Heart left ventricle (tissue), 16 donors: ENCODE data around the gene EPM2AIP1. TPM values are rescaled to one million over a fixed set of nuclear protein-coding genes. Genes with fewer than 3 reads are reported as not detected.

Experiments used
- ATAC-seq, 4 donors: fragments of 200-7000 bp; cut with Tn5 transposase; one replicate each; pipeline ENCODE4 v1.9.1; 2020 to 2022; ENCODE audit warnings: moderate library complexity in 4 of 4, mild to moderate bottlenecking in 3 of 4, moderate number of reproducible peaks in 1 of 4
- DNase-seq, 5 donors: peaks; one replicate each; pipeline ENCODE4 v3.0.0-alpha.2; 2020
- H3K27ac ChIP-seq, 12 donors: fragments of 200-600 bp; sonication (generic) in 4 of 12; one replicate each; pipeline versions ENCODE4 v1.5.0 to v1.8.0; 2016 to 2022; ENCODE audit warnings: mild to moderate bottlenecking in 2 of 12
- H3K27me3 ChIP-seq, 9 donors: fragments of 200-600 bp; sonication (generic) in 2 of 9; one replicate each; pipeline versions ENCODE4 v1.5.1 to v1.8.0; 2016 to 2022; ENCODE audit warnings: mild to moderate bottlenecking in 3 of 9
- H3K36me3 ChIP-seq, 9 donors: fragments of 200-600 bp; sonication (generic) in 2 of 9; one replicate each; pipeline versions ENCODE4 v1.5.0 to v1.8.0; 2018 to 2022; ENCODE audit warnings: mild to moderate bottlenecking in 2 of 9
- H3K4me1 ChIP-seq, 12 donors: fragments of 200-600 bp; sonication (generic) in 4 of 12; one replicate each; pipeline versions ENCODE4 v1.5.0 to v1.8.0; 2016 to 2022; ENCODE audit warnings: mild to moderate bottlenecking in 3 of 12
- H3K4me3 ChIP-seq, 12 donors: fragments of 200-600 bp; sonication (generic) in 4 of 12; one replicate each; pipeline versions ENCODE4 v1.5.0 to v1.8.0; 2017 to 2022; ENCODE audit warnings: mild to moderate bottlenecking in 9 of 12, moderate library complexity in 4 of 12
- H3K9me3 ChIP-seq, 12 donors: fragments of 200-600 bp; sonication (generic) in 4 of 12; one replicate each; pipeline versions ENCODE4 v1.5.0 to v1.8.0; 2016 to 2022; ENCODE audit warnings: mild to moderate bottlenecking in 1 of 12
- POLR2A ChIP-seq, 2 donors: fragments of 450-650 bp; IDR thresholded peaks; one replicate each; pipeline ENCODE4 v1.6.1; 2017; ENCODE audit warnings: antibody characterized with exemption in 2 of 2, mild to moderate bottlenecking in 2 of 2, moderate library complexity in 2 of 2
- WGBS, 4 donors: extraction: QIAGEN DNeasy Blood & Tissue Kit in 2 of 4; methylation state at CpG; one replicate each; pipeline versions ENCODE4 v1.1.5 to v1.1.7; 2013 to 2018; 5-methylcytosine and 5-hydroxymethylcytosine counted together
- intact Hi-C, 10 donors: fragments of 100-400 bp; cut with DNase I; formaldehyde crosslinking; loops; one replicate each; pipeline versions ENCODE4 v1.11.1 to v1.14.2; 2022
- polyA plus RNA-seq, 2 donors: library from polyadenylated mRNA; stranded (reverse); fragments of 200-250 nt; gene quantifications; one replicate each; pipeline ENCODE4 v1.2.3, GENCODE V29; 2013
- total RNA-seq, 9 donors: library from RNA; depleted of rRNA in 2 of 9; stranded (reverse); fragments of >200 nt in 2 of 9; fragmentation: NEBNext Ultra II Directional in 3 of 9; extraction: Animal tissue kit (Norgen Biotek cat#: 25700) in 3 of 9; gene quantifications; one replicate each; pipeline versions ENCODE4 v1.1.0 to v1.2.4, GENCODE V29; 2016 to 2023
- TF ChIP-seq, protein P1 (sequence below), 12 donors: fragments of 200-600 bp; sonication (generic) in 4 of 12; IDR thresholded peaks; one replicate each; pipeline versions ENCODE4 v1.5.0 to v1.8.0; 2018 to 2022; ENCODE audit warnings: antibody characterized with exemption in 12 of 12, mild to moderate bottlenecking in 5 of 12
- donor health status: ischemic (EF 13 %, LVEDD 7.1; RV severe dilation, severe dysfunction).
- donor health status: healthy with polysubstance abuse.
- donor health status: DM: no; HTN: yes; CAD: no.
- donor health status: DM: no; HTN: no; CAD: no.
- donor health status: ischemic (EF 25% LVEDD 6.9; RV normal size, moderate dysfunction).
- donor health status: ischemic (EF 25% LVEDD 5.7; RV mildly dilated, moderate dysfunction).
- donor health status: healthy.
- donor health status: DM: yes; HTN: yes; CAD: no.
- donor health status: ischemic (EF 35%, LVEDD 5.7; RV mildly dilated, moderate dysfunction).
- donor health status: nonischemic (EF 11% LVEDD 7.7; RV severe dilation, severe dysfunction).
- donor health status: DM: yes; HTN: yes; CAD: no.
- donor health status: PGD.
- donor health status: ischemic (EF 29% LVEDD 5.4; RV normal size, mild dysfunction).
- donor health status: nonischemic (EF 23%, LVEDD 6.1; RV moderate dilation, normal function).

The EPM2AIP1 gene
- total and polyA plus RNA-seq, 11 donors = 7.4 to 43.7 (median 22.2) TPM

GRCh38 chr3:36944012-36944640, 48.8 kb downstream of the EPM2AIP1 start:
- H3K36me3 ChIP-seq = no peaks in the 10 kb centered on the region
- peak overlapping the region in 11 of 12 donors; percentile 23 to 87 (median 67) for H3K27ac ChIP-seq
- 0 to 1% (median 1%) methylated on average over 22 to 56 of the region's 56 CpGs for WGBS, 4 donors
- H3K27me3 ChIP-seq = no peaks in the 10 kb centered on the region
- peaks cover 0 to 20% (median 10%) of the 10 kb centered on the region in 12 donors for H3K4me1 ChIP-seq
- intact Hi-C loops = loop anchor here in 3 of 10 donors (5.0 kb wide), 2 partner anchors 37 to 42 kb away; no protein-coding TSS in a partner anchor
- peak overlapping the region; percentile 50 to 98 (median 84) for H3K4me3 ChIP-seq
- TF ChIP-seq, protein P1, sequence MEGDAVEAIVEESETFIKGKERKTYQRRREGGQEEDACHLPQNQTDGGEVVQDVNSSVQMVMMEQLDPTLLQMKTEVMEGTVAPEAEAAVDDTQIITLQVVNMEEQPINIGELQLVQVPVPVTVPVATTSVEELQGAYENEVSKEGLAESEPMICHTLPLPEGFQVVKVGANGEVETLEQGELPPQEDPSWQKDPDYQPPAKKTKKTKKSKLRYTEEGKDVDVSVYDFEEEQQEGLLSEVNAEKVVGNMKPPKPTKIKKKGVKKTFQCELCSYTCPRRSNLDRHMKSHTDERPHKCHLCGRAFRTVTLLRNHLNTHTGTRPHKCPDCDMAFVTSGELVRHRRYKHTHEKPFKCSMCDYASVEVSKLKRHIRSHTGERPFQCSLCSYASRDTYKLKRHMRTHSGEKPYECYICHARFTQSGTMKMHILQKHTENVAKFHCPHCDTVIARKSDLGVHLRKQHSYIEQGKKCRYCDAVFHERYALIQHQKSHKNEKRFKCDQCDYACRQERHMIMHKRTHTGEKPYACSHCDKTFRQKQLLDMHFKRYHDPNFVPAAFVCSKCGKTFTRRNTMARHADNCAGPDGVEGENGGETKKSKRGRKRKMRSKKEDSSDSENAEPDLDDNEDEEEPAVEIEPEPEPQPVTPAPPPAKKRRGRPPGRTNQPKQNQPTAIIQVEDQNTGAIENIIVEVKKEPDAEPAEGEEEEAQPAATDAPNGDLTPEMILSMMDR (IDR thresholded peaks at IDR 0.05) = peak in 2 of 12 donors; percentile 13 to 15
- no peak for TF ChIP-seq POLR2A (IDR thresholded peaks at IDR 0.05)
- DNase-seq (peak; percentile 53 to 81 (median 60)), ATAC-seq (peak; percentile 62 to 84 (median 77))
- peaks cover 0 to 22% (median 11%) of the 10 kb centered on the region in 12 donors for H3K9me3 ChIP-seq

DNA sequence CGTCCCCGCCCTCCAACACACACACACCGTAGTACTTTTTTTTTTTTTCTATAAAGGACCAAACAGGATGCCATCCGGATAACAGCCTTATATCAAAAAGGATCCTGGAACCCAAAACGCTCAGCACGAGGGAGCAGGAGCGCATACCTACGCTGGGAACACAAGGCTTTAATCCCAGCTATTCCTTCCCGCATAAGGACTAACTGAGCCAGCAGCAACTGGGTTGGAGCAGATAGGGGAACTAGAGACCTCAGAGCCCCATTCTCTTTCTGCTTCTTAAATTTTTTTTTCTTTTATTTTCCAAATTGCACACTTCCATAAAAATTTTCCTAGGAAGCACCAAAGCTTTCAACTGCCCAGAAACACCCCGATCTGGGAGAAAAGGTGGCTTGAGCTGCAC, 49.3 kb downstream of the EPM2AIP1 start:
- Histone ChIP-seq H3K36me3 (no peaks in the 10 kb centered on the region), H3K27ac (peak overlapping the region in 8 of 12 donors; percentile 60 to 87 (median 71)), H3K27me3 (no peaks in the 10 kb centered on the region), H3K4me1 (peaks cover 0 to 20% (median 10%) of the 10 kb centered on the region in 12 donors), H3K4me3 (peak overlapping the region; percentile 50 to 98 (median 84)), H3K9me3 (peaks cover 0 to 21% (median 11%) of the 10 kb centered on the region in 12 donors)
- TF ChIP-seq, protein P1 (IDR thresholded peaks at IDR 0.05) = no peak
- no peak for TF ChIP-seq POLR2A (IDR thresholded peaks at IDR 0.05)
- WGBS, 4 donors = 31 to 43% (median 33%) methylated on average over 10 of the region's 10 CpGs
- ATAC-seq = peak in 1 of 4 donors; percentile 21
- intact Hi-C loops = loop anchor here in 3 of 10 donors (5.0 kb wide), 2 partner anchors 36 to 41 kb away; no protein-coding TSS in a partner anchor
- DNase-seq = no peak

- Histone ChIP-seq H3K27me3 (no peaks in the 10 kb centered on the region), H3K4me1 (peaks cover 0 to 20% (median 10%) of the 10 kb centered on the region in 12 donors), H3K4me3 (no peak overlapping the region), H3K9me3 (peaks cover 0 to 12% (median 5%) of the 10 kb centered on the region in 12 donors), H3K27ac (no peak overlapping the region), H3K36me3 (no peaks in the 10 kb centered on the region)
- TF ChIP-seq, protein P1 (IDR thresholded peaks at IDR 0.05) = no peak
- no peak for TF ChIP-seq POLR2A (IDR thresholded peaks at IDR 0.05)
- no peak for DNase-seq
- no peak for ATAC-seq
- 96 to 98% (median 98%) methylated on average over 21 of the region's 21 CpGs for WGBS, 4 donors
- intact Hi-C loops = loop anchor here in 3 of 10 donors (5.0 kb wide), 2 partner anchors 35 to 40 kb away; no protein-coding TSS in a partner anchor
Observed at GRCh38 chr3:36942638-36943248, 50.2 kb downstream of the EPM2AIP1 start.

- DNase-seq (no peak), ATAC-seq (no peak)
- H3K4me1 ChIP-seq = peaks cover 0 to 20% (median 10%) of the 10 kb centered on the region in 12 donors
- H3K36me3 ChIP-seq = no peaks in the 10 kb centered on the region
- 73 to 84% (median 77%) methylated on average over 3 of the region's 3 CpGs for WGBS, 4 donors
- H3K27ac ChIP-seq = no peak overlapping the region
- peaks cover 0 to 2% (median 0%) of the 10 kb centered on the region in 12 donors for H3K9me3 ChIP-seq
- no peak for TF ChIP-seq POLR2A (IDR thresholded peaks at IDR 0.05)
- TF ChIP-seq, protein P1 (IDR thresholded peaks at IDR 0.05) = no peak
- intact Hi-C loops = loop anchor here in 3 of 10 donors (5.0 kb wide), 2 partner anchors 34 to 39 kb away; no protein-coding TSS in a partner anchor
- no peaks in the 10 kb centered on the region for H3K27me3 ChIP-seq
- no peak overlapping the region for H3K4me3 ChIP-seq
Observed at GRCh38 chr3:36941658-36942057, 51.3 kb downstream of the EPM2AIP1 start.
